Activated T-cell treated with anti-CD3 and anti-CD28 coated beads, Interleukin-2, amount 50 U/mL, for 48 hours (primary cell): ENCODE results near the gene ADGRD1.

ENCODE experiments used
- DNase-seq, 2 experiments: peaks; one replicate each; pipeline ENCODE4 v3.0.0-alpha.2; 2020

ADGRD1 gene

GRCh38 chr12:131187602-131188001 is 233.9 kb downstream of the ADGRD1 start:
- no peak for DNase-seq

GRCh38 chr12:131188131-131189050 is 234.7 kb downstream of the ADGRD1 start:
- no peak for DNase-seq

GRCh38 chr12:131189781-131190180 is 236.1 kb downstream of the ADGRD1 start:
- no peak for DNase-seq

- no peak for DNase-seq
Measured at GRCh38 chr12:131190965-131191364, 237.3 kb downstream of the ADGRD1 start.
